Liver (tissue), 9 donors: ENCODE results near the gene LAMTOR1. TPM values are rescaled to one million over a fixed set of nuclear protein-coding genes. Genes with fewer than 3 reads are reported as not detected.

Experiments
- DNase-seq: peaks from one replicate; pipeline ENCODE4 v3.0.0-alpha.2; 2017; ENCODE audit warnings: low spot score
- H3K27ac ChIP-seq, 2 donors: one replicate each; pipeline ENCODE4 v1.7.0; 2013; ENCODE audit warnings: inconsistent platforms in 2 of 2, low read length in 2 of 2, control low read depth in 1 of 2, low read depth in 1 of 2, mild to moderate bottlenecking in 1 of 2
- H3K27me3 ChIP-seq, 4 donors: one replicate each; pipeline versions ENCODE4 v1.6.1 to v1.7.0; 2013; ENCODE audit warnings: low read length in 3 of 4, inconsistent platforms in 1 of 4, mild to moderate bottlenecking in 1 of 4, moderate library complexity in 1 of 4; ENCODE audit not compliant: control insufficient read depth in 4 of 4, insufficient read depth in 4 of 4
- H3K36me3 ChIP-seq, 4 donors: one replicate each; pipeline versions ENCODE4 v1.6.1 to v1.7.0; 2013; ENCODE audit warnings: low read length in 3 of 4, mild to moderate bottlenecking in 3 of 4, low read depth in 1 of 4, moderate library complexity in 1 of 4; ENCODE audit not compliant: control insufficient read depth in 4 of 4, insufficient read depth in 3 of 4
- H3K4me1 ChIP-seq, 4 donors: one replicate each; pipeline versions ENCODE4 v1.6.1 to v1.7.0; 2013; ENCODE audit warnings: low read length in 3 of 4, mild to moderate bottlenecking in 3 of 4, moderate library complexity in 1 of 4; ENCODE audit not compliant: control insufficient read depth in 4 of 4, insufficient read depth in 4 of 4
- H3K4me3 ChIP-seq, 3 donors: one replicate each; pipeline versions ENCODE4 v1.6.1 to v1.7.0; 2013; ENCODE audit warnings: low read length in 3 of 3, control low read depth in 1 of 3, low read depth in 1 of 3, mild to moderate bottlenecking in 1 of 3
- H3K9ac ChIP-seq, 2 donors: one replicate each; pipeline ENCODE4 v1.7.0; 2013; ENCODE audit warnings: low read length in 2 of 2, mild to moderate bottlenecking in 2 of 2, moderate library complexity in 2 of 2, control low read depth in 1 of 2, low read depth in 1 of 2
- H3K9me3 ChIP-seq, 4 donors: one replicate each; pipeline versions ENCODE4 v1.6.1 to v1.7.0; 2013; ENCODE audit warnings: low read length in 3 of 4; ENCODE audit not compliant: control insufficient read depth in 4 of 4
- EGR1 ChIP-seq, 2 donors: IDR thresholded peaks; 2 replicates each; pipeline ENCODE4 v1.6.1; 2016 to 2018; ENCODE audit warnings: antibody characterized with exemption in 2 of 2, low read depth in 2 of 2
- FOXA1 ChIP-seq: IDR thresholded peaks from 2 replicates; pipeline ENCODE4 v1.6.1; 2016; ENCODE audit warnings: antibody characterized with exemption
- FOXA2 ChIP-seq: IDR thresholded peaks from 2 replicates; pipeline ENCODE4 v1.6.1; 2016; ENCODE audit warnings: antibody characterized with exemption
- GABPA ChIP-seq, 2 donors: IDR thresholded peaks in 1 of 2; conservative IDR thresholded peaks in 1 of 2; 2 replicates each; pipeline ENCODE4 v1.6.1; 2016; ENCODE audit warnings: antibody characterized with exemption in 2 of 2, mild to moderate bottlenecking in 1 of 2, moderate library complexity in 1 of 2
- HNF4A ChIP-seq, 2 donors: conservative IDR thresholded peaks; 2 replicates each; pipeline ENCODE4 v1.6.1; 2016; ENCODE audit warnings: antibody characterized with exemption in 2 of 2, mild to moderate bottlenecking in 2 of 2
- HNF4G ChIP-seq: IDR thresholded peaks from 2 replicates; pipeline ENCODE4 v1.6.1; 2016; ENCODE audit warnings: antibody characterized with exemption
- JUND ChIP-seq, 2 donors: IDR thresholded peaks; 2 replicates each; pipeline ENCODE4 v1.6.1; 2016; ENCODE audit warnings: antibody characterized with exemption in 2 of 2
- NR2F2 ChIP-seq: IDR thresholded peaks from 2 replicates; pipeline ENCODE4 v1.6.1; 2016; ENCODE audit warnings: antibody characterized with exemption
- RXRA ChIP-seq, 2 donors: IDR thresholded peaks; 2 replicates each; pipeline ENCODE4 v1.6.1; 2017 to 2018; ENCODE audit warnings: antibody characterized with exemption in 2 of 2, mild to moderate bottlenecking in 1 of 2
- SP1 ChIP-seq: IDR thresholded peaks from 2 replicates; pipeline ENCODE4 v1.6.1; 2018; ENCODE audit warnings: antibody characterized with exemption, mild to moderate bottlenecking
- TAF1 ChIP-seq: conservative IDR thresholded peaks from 2 replicates; pipeline ENCODE4 v1.6.1; 2016; ENCODE audit warnings: antibody characterized with exemption, mild to moderate bottlenecking
- WGBS: extraction: QIAGEN DNeasy Blood & Tissue Kit; methylation state at CpG from one replicate; pipeline ENCODE4 v1.1.7; 2013; 5-methylcytosine and 5-hydroxymethylcytosine counted together
- polyA plus RNA-seq, 2 donors: library from polyadenylated mRNA; stranded (reverse) in 1 of 2; unstranded in 1 of 2; fragments of 200-250 nt in 1 of 2; fragments of >200 nt in 1 of 2; fragmentation: Nextera tagmentation in 1 of 2; extraction: Ambion mirVana in 1 of 2; gene quantifications; one replicate each; pipeline versions ENCODE4 v1.2.1 to v1.2.3, GENCODE V29; 2013 to 2015
- total RNA-seq, 2 donors: library from RNA; depleted of rRNA; stranded (reverse); fragments of >200 nt; gene quantifications; one replicate each; pipeline ENCODE4 v1.2.3, GENCODE V29; 2014
- TF ChIP-seq, protein P1 (sequence below): IDR thresholded peaks from 2 replicates; pipeline ENCODE4 v1.6.1; 2016; ENCODE audit warnings: antibody characterized with exemption
- TF ChIP-seq, protein P2 (sequence below): fragments of 150-350 bp; IDR thresholded peaks from 2 replicates; pipeline ENCODE4 v1.5.1; 2017; ENCODE audit warnings: improper control_type of control experiment, low read depth, low read length; ENCODE audit not compliant: missing input control
- TF ChIP-seq, protein P3 (sequence below): IDR thresholded peaks from 2 replicates; pipeline ENCODE4 v1.6.1; 2016; ENCODE audit warnings: antibody characterized with exemption
- TF ChIP-seq, protein P4 (sequence below): IDR thresholded peaks from 2 replicates; pipeline ENCODE4 v1.6.1; 2016; ENCODE audit warnings: antibody characterized with exemption, mild to moderate bottlenecking
- TF ChIP-seq, protein P5 (sequence below): IDR thresholded peaks from 2 replicates; pipeline ENCODE4 v1.6.1; 2016; ENCODE audit warnings: antibody characterized with exemption
- donor health status: healthy.
- donor health status: healthy.
- donor health status: healthy.
- donor health status: healthy.
- donor health status: healthy.

Gene LAMTOR1
- total and polyA plus RNA-seq, 4 donors: 30.5 to 74.0 (median 58.6) TPM

DNA sequence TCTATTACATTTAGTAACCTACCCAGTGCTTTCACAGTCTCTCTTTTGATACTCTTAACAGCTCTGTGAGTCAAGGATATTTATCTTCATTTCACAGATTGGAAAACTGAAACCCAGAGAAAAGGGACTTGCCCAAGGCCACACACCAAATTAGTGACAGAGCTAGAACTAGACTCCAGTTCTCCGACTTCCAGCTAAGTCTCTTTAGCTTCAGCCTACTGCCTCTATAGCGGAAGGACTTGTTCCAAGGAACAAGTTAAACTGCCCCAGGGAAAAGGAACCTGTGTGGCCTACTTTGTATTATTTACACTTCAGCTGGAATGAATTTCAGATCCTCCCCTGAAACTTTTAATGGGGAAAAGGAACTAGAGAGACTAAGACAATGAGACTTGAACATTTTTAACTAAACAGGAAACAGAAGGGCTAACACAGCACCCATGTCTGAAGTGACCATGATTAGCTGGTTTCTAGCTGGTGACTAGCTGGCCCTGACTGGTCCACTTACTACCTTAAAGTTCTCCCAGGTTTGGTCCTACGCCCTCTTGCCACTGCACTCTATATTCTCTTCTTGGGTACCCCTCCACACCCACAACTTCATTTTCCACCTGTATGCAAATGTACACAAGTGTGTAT is 21.2 kb downstream of the LAMTOR1 start (continued):
- TF ChIP-seq, protein P1, sequence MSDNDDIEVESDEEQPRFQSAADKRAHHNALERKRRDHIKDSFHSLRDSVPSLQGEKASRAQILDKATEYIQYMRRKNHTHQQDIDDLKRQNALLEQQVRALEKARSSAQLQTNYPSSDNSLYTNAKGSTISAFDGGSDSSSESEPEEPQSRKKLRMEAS: no peak
- no peak for TF ChIP-seq SP1
- no peak for TF ChIP-seq TAF1
- TF ChIP-seq HNF4G: no peak
- TF ChIP-seq FOXA2: no peak
- TF ChIP-seq, protein P2, sequence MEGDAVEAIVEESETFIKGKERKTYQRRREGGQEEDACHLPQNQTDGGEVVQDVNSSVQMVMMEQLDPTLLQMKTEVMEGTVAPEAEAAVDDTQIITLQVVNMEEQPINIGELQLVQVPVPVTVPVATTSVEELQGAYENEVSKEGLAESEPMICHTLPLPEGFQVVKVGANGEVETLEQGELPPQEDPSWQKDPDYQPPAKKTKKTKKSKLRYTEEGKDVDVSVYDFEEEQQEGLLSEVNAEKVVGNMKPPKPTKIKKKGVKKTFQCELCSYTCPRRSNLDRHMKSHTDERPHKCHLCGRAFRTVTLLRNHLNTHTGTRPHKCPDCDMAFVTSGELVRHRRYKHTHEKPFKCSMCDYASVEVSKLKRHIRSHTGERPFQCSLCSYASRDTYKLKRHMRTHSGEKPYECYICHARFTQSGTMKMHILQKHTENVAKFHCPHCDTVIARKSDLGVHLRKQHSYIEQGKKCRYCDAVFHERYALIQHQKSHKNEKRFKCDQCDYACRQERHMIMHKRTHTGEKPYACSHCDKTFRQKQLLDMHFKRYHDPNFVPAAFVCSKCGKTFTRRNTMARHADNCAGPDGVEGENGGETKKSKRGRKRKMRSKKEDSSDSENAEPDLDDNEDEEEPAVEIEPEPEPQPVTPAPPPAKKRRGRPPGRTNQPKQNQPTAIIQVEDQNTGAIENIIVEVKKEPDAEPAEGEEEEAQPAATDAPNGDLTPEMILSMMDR: no peak
- no peak for TF ChIP-seq GABPA (IDR thresholded peaks at IDR 0.05 in 1 of 2, conservative IDR thresholded peaks at IDR 0.05 in 1 of 2)
- TF ChIP-seq, protein P3, sequence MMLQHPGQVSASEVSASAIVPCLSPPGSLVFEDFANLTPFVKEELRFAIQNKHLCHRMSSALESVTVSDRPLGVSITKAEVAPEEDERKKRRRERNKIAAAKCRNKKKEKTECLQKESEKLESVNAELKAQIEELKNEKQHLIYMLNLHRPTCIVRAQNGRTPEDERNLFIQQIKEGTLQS: no peak

DNA sequence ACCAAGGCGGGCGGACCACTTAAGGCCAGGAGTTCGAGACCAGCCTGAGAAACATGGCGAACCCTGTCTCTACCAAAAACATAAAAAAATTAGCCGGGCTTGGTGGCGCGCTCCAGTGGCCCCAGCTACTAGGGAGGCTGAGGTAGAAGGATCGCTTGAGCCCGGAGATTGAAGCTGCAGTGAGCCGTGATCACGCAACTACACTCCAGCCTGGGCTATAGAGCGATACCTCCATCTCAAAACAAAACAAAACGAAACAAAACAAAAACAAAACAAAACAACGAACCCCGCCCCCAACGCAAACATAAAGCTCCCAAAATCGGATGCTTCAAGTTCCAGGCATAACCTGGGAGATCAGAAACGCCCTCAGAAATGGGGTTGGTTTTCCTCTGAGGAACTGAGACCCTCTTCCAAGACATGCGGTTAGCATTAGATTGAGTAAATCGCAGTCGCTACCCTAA is 21.9 kb downstream of the LAMTOR1 start:
- Histone ChIP-seq H3K9ac (peak overlapping the region; percentile 4 to 55), H3K27ac (peak overlapping the region; percentile 84 to 88), H3K9me3 (no peaks in the 10 kb centered on the region), H3K27me3 (no peaks in the 10 kb centered on the region), H3K4me3 (peak overlapping the region; percentile 60 to 83 (median 82)), H3K4me1 (peaks cover 0 to 11% (median 5%) of the 10 kb centered on the region in 4 donors), H3K36me3 (no peaks in the 10 kb centered on the region)
- WGBS: 74% methylated on average over 21 of the region's 21 CpGs
- TF ChIP-seq HNF4A (conservative IDR thresholded peaks at IDR 0.05) (no peak), NR2F2 (no peak), HNF4G (no peak), EGR1 (IDR thresholded peaks at IDR 0.05; ENCODE audit: low read depth in 2 of 2) (no peak), FOXA2 (no peak), GABPA (IDR thresholded peaks at IDR 0.05 in 1 of 2, conservative IDR thresholded peaks at IDR 0.05 in 1 of 2) (no peak), JUND (IDR thresholded peaks at IDR 0.05) (no peak), SP1 (no peak), RXRA (IDR thresholded peaks at IDR 0.05) (no peak), TAF1 (no peak), FOXA1 (no peak)
- TF ChIP-seq, protein P4, sequence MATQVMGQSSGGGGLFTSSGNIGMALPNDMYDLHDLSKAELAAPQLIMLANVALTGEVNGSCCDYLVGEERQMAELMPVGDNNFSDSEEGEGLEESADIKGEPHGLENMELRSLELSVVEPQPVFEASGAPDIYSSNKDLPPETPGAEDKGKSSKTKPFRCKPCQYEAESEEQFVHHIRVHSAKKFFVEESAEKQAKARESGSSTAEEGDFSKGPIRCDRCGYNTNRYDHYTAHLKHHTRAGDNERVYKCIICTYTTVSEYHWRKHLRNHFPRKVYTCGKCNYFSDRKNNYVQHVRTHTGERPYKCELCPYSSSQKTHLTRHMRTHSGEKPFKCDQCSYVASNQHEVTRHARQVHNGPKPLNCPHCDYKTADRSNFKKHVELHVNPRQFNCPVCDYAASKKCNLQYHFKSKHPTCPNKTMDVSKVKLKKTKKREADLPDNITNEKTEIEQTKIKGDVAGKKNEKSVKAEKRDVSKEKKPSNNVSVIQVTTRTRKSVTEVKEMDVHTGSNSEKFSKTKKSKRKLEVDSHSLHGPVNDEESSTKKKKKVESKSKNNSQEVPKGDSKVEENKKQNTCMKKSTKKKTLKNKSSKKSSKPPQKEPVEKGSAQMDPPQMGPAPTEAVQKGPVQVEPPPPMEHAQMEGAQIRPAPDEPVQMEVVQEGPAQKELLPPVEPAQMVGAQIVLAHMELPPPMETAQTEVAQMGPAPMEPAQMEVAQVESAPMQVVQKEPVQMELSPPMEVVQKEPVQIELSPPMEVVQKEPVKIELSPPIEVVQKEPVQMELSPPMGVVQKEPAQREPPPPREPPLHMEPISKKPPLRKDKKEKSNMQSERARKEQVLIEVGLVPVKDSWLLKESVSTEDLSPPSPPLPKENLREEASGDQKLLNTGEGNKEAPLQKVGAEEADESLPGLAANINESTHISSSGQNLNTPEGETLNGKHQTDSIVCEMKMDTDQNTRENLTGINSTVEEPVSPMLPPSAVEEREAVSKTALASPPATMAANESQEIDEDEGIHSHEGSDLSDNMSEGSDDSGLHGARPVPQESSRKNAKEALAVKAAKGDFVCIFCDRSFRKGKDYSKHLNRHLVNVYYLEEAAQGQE: no peak
- TF ChIP-seq, protein P3: no peak
- TF ChIP-seq, protein P1: no peak
- TF ChIP-seq, protein P2: no peak
- TF ChIP-seq, protein P5, sequence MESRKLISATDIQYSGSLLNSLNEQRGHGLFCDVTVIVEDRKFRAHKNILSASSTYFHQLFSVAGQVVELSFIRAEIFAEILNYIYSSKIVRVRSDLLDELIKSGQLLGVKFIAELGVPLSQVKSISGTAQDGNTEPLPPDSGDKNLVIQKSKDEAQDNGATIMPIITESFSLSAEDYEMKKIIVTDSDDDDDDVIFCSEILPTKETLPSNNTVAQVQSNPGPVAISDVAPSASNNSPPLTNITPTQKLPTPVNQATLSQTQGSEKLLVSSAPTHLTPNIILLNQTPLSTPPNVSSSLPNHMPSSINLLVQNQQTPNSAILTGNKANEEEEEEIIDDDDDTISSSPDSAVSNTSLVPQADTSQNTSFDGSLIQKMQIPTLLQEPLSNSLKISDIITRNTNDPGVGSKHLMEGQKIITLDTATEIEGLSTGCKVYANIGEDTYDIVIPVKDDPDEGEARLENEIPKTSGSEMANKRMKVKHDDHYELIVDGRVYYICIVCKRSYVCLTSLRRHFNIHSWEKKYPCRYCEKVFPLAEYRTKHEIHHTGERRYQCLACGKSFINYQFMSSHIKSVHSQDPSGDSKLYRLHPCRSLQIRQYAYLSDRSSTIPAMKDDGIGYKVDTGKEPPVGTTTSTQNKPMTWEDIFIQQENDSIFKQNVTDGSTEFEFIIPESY: no peak
- DNase-seq: no peak
